HG02588 (cell line): Measurements from ENCODE around the gene RSPRY1.

Experiments
- ATAC-seq: cut with Tn5 transposase; IDR thresholded peaks from one replicate; pipeline ENCODE4 v1.9.1; 2021; ENCODE audit warnings: mild to moderate bottlenecking, moderate library complexity; ENCODE audit not compliant: unreplicated experiment

RSPRY1 gene

DNA sequence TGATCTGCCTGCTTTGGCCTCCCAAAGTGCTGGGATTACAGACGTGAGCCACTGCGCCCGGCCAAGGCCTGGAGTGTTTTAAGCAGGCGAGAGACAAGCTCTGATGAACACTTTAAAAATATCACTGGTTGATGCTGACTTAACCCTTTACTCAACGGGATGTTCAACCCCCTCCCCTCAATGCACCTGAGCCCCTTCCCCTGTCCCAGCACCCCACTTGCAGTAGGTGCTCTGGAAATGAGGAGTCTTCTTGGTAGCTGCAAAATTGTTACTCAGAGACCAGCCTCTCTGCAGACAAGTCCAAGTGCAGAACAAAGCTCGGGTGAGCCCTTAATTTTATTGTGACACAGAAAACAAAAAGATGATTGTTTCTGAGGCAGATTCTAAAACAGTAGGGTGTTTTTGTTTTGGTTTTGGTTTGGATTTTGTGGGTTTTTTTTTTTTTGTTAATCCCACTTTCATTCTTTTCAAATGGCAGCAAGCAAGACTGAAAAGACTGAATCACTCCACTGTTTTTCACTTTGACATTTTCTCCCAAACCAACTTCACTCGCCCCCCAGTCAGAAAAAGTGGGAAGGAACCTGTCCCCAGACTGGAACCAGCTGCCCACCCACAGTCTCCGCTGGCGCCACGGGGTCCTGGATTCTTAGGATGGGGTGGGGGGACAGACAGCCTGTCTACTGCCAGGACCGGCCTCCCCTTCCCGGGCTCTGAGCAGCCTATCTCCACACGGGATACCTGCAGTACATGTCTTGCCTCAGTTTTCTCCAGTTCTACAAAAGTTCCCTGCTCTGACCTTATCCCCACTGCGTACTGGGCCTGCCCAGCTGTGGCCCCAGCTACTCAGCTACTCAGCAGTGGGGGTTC is 103.5 kb downstream of the RSPRY1 start:
- no peak for ATAC-seq
